HepG2 (cell line): ENCODE results near the gene CATSPERE.

Experiments used
- CTCF ChIP-seq: sonication (generic); formaldehyde crosslinking; IDR thresholded peaks from 2 replicates; pipeline ENCODE4 v1.5.0; 2020; ENCODE audit warnings: mild to moderate bottlenecking, missing genetic modification reagents, moderate library complexity
- MAX ChIP-seq: IDR thresholded peaks from 2 replicates; pipeline ENCODE4 v1.6.1; 2012; ENCODE audit warnings: inconsistent platforms
- POLR2A ChIP-seq, 2 experiments: IDR thresholded peaks; 2 replicates each; pipeline ENCODE4 v1.6.1; 2011; ENCODE audit warnings: low read depth in 2 of 2, low read length in 2 of 2, mild to moderate bottlenecking in 1 of 2, moderate library complexity in 1 of 2; ENCODE audit not compliant: insufficient read depth in 1 of 2
- TBP ChIP-seq: sonication (generic); formaldehyde crosslinking; IDR thresholded peaks from 2 replicates; pipeline ENCODE4 v1.5.0; 2020; ENCODE audit warnings: missing genetic modification reagents
- TEAD3 ChIP-seq: optimal IDR thresholded peaks from 2 replicates; pipeline ENCODE3; 2016; ENCODE audit warnings: borderline replicate concordance
- ZNF333 ChIP-seq: sonication (generic); formaldehyde crosslinking; IDR thresholded peaks from 2 replicates; pipeline ENCODE4 v1.4.0; 2020; ENCODE audit warnings: mild to moderate bottlenecking, missing genetic modification reagents, borderline replicate concordance
- ZNF569 ChIP-seq: sonication (generic); formaldehyde crosslinking; IDR thresholded peaks from 2 replicates; pipeline ENCODE4 v1.5.0; 2020; ENCODE audit warnings: mild to moderate bottlenecking, missing genetic modification reagents, moderate library complexity, borderline replicate concordance
- ZNF615 ChIP-seq: sonication (generic); formaldehyde crosslinking; IDR thresholded peaks from 2 replicates; pipeline ENCODE4 v1.5.0; 2020; ENCODE audit warnings: mild to moderate bottlenecking, missing genetic modification reagents, borderline replicate concordance

- no peak for TF ChIP-seq TBP (CRISPR knock-in tag)
- no peak for TF ChIP-seq MAX
- TF ChIP-seq ZNF569 (CRISPR knock-in tag) = no peak
- no peak for TF ChIP-seq CTCF (CRISPR knock-in tag)
- TF ChIP-seq ZNF615 (CRISPR knock-in tag) = no peak
- no peak for TF ChIP-seq TEAD3 (CRISPR knock-in tag)
- no peak for TF ChIP-seq ZNF333
- no peak for TF ChIP-seq POLR2A (IDR thresholded peaks at IDR 0.05; ENCODE audit: insufficient read depth in 1 of 2, low read depth in 2 of 2, low read length in 2 of 2)
Measured at GRCh38 chr1:244654108-244655038, 193.3 kb downstream of the CATSPERE start.
